ENCODE measurements around the gene FLYWCH2.

- no peak for TF ChIP-seq TSHZ1 (tag by site-specific recombination; IDR thresholded peaks at IDR 0.05; ENCODE audit: borderline replicate concordance)
- TF ChIP-seq RBAK (tag by site-specific recombination; IDR thresholded peaks at IDR 0.05), result no peak
- no peak for TF ChIP-seq ZNF324 (tag by site-specific recombination; IDR thresholded peaks at IDR 0.05)
- TF ChIP-seq ZFP37 (tag by site-specific recombination; IDR thresholded peaks at IDR 0.05), result no peak
Observed at GRCh38 chr16:2894231-2894630, 11.2 kb downstream of the FLYWCH2 start.

Measured in HEK293 (cell line).